OCI-LY7 (cell line): ENCODE data around the gene GTF2A2. TPM values are rescaled to one million over a fixed set of nuclear protein-coding genes. Genes with fewer than 3 reads are reported as not detected.

ENCODE experiments used
- BruUV-seq: library from RNA; stranded (reverse); fragments of 400-500 nt; replicated peaks from 2 replicates; lab custom pipeline; 2021; lab: Mats Ljungman, UMichigan
- CTCF ChIA-PET: fragments of 300-600 bp; sonication (Branson Sonifier 250); formaldehyde crosslinking; loops from one replicate; lab custom pipeline; 2022; ENCODE audit warnings: antibody characterized with exemption; ENCODE audit not compliant: unreplicated experiment; lab: Charles Lee
- POLR2A ChIA-PET: fragments of 300-600 bp; sonication (Branson Sonifier 250); formaldehyde crosslinking; loops from one replicate; lab custom pipeline; 2022; ENCODE audit warnings: antibody characterized with exemption; lab: Charles Lee
- DNase-seq: peaks from one replicate; pipeline ENCODE4 v3.0.0-alpha.2; 2015; ENCODE audit warnings: low spot score
- H2AFZ ChIP-seq: fragments of 200-600 bp; sonication (generic), shearing (Covaris generic); 2 replicates; pipeline ENCODE4 v1.6.1; 2014; ENCODE audit warnings: mild to moderate bottlenecking, antibody characterized with exemption, low read length, moderate library complexity
- H3K27ac ChIP-seq: fragments of 200-600 bp; sonication (generic); 2 replicates; pipeline ENCODE4 v1.5.1; 2014; ENCODE audit warnings: mixed run types, low read depth, mild to moderate bottlenecking, moderate library complexity, low read length, inconsistent platforms; ENCODE audit not compliant: poor library complexity, severe bottlenecking
- H3K36me3 ChIP-seq: fragments of 200-600 bp; sonication (generic); 2 replicates; pipeline ENCODE4 v1.6.1; 2014; ENCODE audit warnings: mild to moderate bottlenecking, antibody characterized with exemption, low read length, moderate library complexity, mixed read lengths; ENCODE audit not compliant: insufficient read depth
- H3K4me1 ChIP-seq: fragments of 200-600 bp; sonication (generic); 2 replicates; pipeline ENCODE4 v1.5.1; 2014; ENCODE audit warnings: mild to moderate bottlenecking, low read length; ENCODE audit not compliant: insufficient read depth, poor library complexity, severe bottlenecking
- H3K4me2 ChIP-seq: fragments of 200-600 bp; sonication (generic); 2 replicates; pipeline ENCODE4 v1.6.1; 2014; ENCODE audit warnings: mild to moderate bottlenecking, low read length
- H3K4me3 ChIP-seq: fragments of 200-600 bp; sonication (generic); 2 replicates; pipeline ENCODE4 v1.5.1; 2014; ENCODE audit warnings: mild to moderate bottlenecking, low read depth, low read length; ENCODE audit not compliant: poor library complexity, severe bottlenecking
- H3K79me2 ChIP-seq: fragments of 200-600 bp; sonication (generic); 2 replicates; pipeline ENCODE4 v1.6.1; 2016; ENCODE audit warnings: low read depth, mild to moderate bottlenecking, low read length, moderate library complexity, mixed read lengths; ENCODE audit not compliant: insufficient read depth
- H3K9me2 ChIP-seq: fragments of 200-600 bp; sonication (generic); 2 replicates; pipeline ENCODE4 v1.6.1; 2016; ENCODE audit warnings: mild to moderate bottlenecking, low read length, mixed read lengths; ENCODE audit not compliant: insufficient read depth
- H3K9me3 ChIP-seq: fragments of 200-600 bp; sonication (generic); 2 replicates; pipeline ENCODE4 v1.6.1; 2014; ENCODE audit warnings: mild to moderate bottlenecking, mixed run types, low read length, mixed read lengths
- H4K20me1 ChIP-seq: fragments of 200-600 bp; sonication (generic); 2 replicates; pipeline ENCODE4 v1.6.1; 2014; ENCODE audit warnings: mild to moderate bottlenecking, antibody characterized with exemption, low read length, moderate library complexity, mixed read lengths; ENCODE audit not compliant: insufficient read depth
- CTCF ChIP-seq: fragments of 200-600 bp; sonication (generic); conservative IDR thresholded peaks from 2 replicates; pipeline ENCODE4 v1.5.1; 2014; ENCODE audit warnings: mild to moderate bottlenecking, antibody characterized with exemption, low read length, moderate library complexity, mixed read lengths
- EZH2phosphoT487 ChIP-seq: fragments of 200-600 bp; sonication (generic); IDR thresholded peaks from 2 replicates; pipeline ENCODE4 v1.6.1; 2018; ENCODE audit warnings: low read depth, borderline replicate concordance, mild to moderate bottlenecking, mixed run types, antibody characterized with exemption, low read length, moderate library complexity, mixed read lengths
- intact Hi-C: fragments of 100-400 bp; cut with micrococcal nuclease; formaldehyde crosslinking; loops from one replicate; pipeline ENCODE4 v1.10.0; 2022; ENCODE audit not compliant: unreplicated experiment
- total RNA-seq, 2 experiments: library from RNA; depleted of rRNA in 1 of 2; stranded (reverse); fragments of >200 nt in 1 of 2; shearing (Covaris generic) in 1 of 2; gene quantifications; 2 replicates each; pipeline ENCODE4 v1.2.3, GENCODE V29; 2014 to 2022

GTF2A2 gene
- total RNA-seq, 2 experiments from 2014 or later: 69.3 to 139 TPM

GRCh38 chr15:59685737-59686297, 28.5 kb upstream of the GTF2A2 start:
- intact Hi-C loops: loop anchor here (5.0 kb wide), 1 partner anchor 279 kb away; no protein-coding TSS in a partner anchor
- peak overlapping the region; percentile 97 for H3K4me3 ChIP-seq
- peaks cover 36% of the 10 kb centered on the region for H4K20me1 ChIP-seq
- TF ChIP-seq EZH2phosphoT487: no peak
- TF ChIP-seq CTCF: no peak
- H3K79me2 ChIP-seq: peaks cover 82% of the 10 kb centered on the region
- no peak for DNase-seq
- no TSS peak for BruUV-seq
- no peak overlapping the region for H2AFZ ChIP-seq
- H3K9me3 ChIP-seq: no peaks in the 10 kb centered on the region; the same call in 1 of the 2 replicates
- peaks cover 61% of the 10 kb centered on the region for H3K36me3 ChIP-seq
- ChIA-PET POLR2A (interaction anchor here (0.6 to 1.4 kb wide), 4 partner anchors 15 to 919 kb away, joined by 3 to 8 read pairs (median 4); partner anchors contain the start of gene GTF2A2), CTCF (no interaction called here)
- no peaks in the 10 kb centered on the region for H3K9me2 ChIP-seq
- peak overlapping the region; percentile 99 for H3K4me2 ChIP-seq
- H3K4me1 ChIP-seq: peaks cover 49% of the 10 kb centered on the region
- peak overlapping the region; percentile 95 for H3K27ac ChIP-seq

DNA sequence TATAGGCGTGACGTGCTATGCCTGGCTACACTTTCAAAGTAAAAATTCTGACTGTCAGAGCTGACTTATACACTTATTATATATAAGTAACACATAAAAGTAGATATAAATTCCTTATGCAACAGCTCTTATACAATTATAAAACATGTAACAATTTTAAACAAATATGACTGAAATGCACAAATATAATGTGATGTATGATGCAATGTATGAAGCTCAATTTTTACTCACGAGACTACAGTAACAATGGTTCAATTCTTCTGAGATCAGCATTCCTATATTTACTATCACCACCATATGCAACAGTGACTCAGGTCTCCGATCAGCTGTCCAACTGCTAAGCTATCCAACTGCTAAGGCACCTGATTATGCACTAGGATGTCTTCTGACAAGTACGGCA, 23.6 kb upstream of the GTF2A2 start:
- BruUV-seq: no TSS peak
- H2AFZ ChIP-seq: no peak overlapping the region
- H3K27ac ChIP-seq: no peak overlapping the region
- DNase-seq: no peak
- CTCF ChIA-PET: no interaction called here
- H3K9me3 ChIP-seq: no peaks in the 10 kb centered on the region; the same call in 1 of the 2 replicates
- TF ChIP-seq EZH2phosphoT487 (no peak), CTCF (no peak)
- H3K9me2 ChIP-seq: no peaks in the 10 kb centered on the region
- intact Hi-C loops: no loop called here
- peaks cover 21% of the 10 kb centered on the region for H4K20me1 ChIP-seq
- POLR2A ChIA-PET: interaction anchor here (0.6 to 1.6 kb wide), 3 partner anchors 8 to 496 kb away, joined by 3 to 8 read pairs (median 4); partner anchors contain the start of gene GTF2A2
- H3K79me2 ChIP-seq: peaks cover 77% of the 10 kb centered on the region
- H3K4me3 ChIP-seq: no peak overlapping the region
- peaks cover 21% of the 10 kb centered on the region for H3K4me1 ChIP-seq
- H3K4me2 ChIP-seq: no peak overlapping the region
- peaks cover 100% of the 10 kb centered on the region for H3K36me3 ChIP-seq

DNA sequence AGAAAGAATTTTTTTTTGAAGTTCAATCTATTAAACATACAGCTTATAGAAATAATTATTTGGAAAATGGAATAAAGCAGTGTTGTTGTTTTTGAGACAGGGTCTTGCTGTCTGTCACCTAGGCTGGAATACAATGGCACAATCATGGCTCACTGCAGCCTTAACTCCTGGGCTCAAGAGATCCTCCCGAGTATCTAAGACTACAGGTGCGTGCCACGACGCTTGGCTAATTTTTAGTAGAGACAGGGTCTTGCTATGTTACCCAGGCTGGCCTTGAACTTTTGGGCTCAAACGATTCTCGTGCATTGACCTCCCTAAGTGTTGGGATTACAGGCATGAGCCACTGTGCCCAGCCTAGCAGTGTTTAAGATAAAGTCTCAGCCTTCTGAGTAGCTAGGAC, 23.0 kb upstream of the GTF2A2 start:
- no peak for DNase-seq
- H3K27ac ChIP-seq: no peak overlapping the region
- H3K36me3 ChIP-seq: peaks cover 100% of the 10 kb centered on the region
- peaks cover 76% of the 10 kb centered on the region for H3K79me2 ChIP-seq
- H3K4me3 ChIP-seq: no peak overlapping the region
- no peak for TF ChIP-seq CTCF
- TF ChIP-seq EZH2phosphoT487: no peak
- H3K4me1 ChIP-seq: peaks cover 15% of the 10 kb centered on the region
- intact Hi-C loops: no loop called here
- BruUV-seq: no TSS peak
- H2AFZ ChIP-seq: no peak overlapping the region
- H3K9me3 ChIP-seq: no peaks in the 10 kb centered on the region; the same call in 1 of the 2 replicates
- no peaks in the 10 kb centered on the region for H3K9me2 ChIP-seq
- H4K20me1 ChIP-seq: peaks cover 16% of the 10 kb centered on the region
- POLR2A ChIA-PET: interaction anchor here (0.7 to 1.6 kb wide), 4 partner anchors 8 to 999 kb away, joined by 3 to 8 read pairs (median 4); partner anchors contain the start of gene GTF2A2
- H3K4me2 ChIP-seq: no peak overlapping the region
- CTCF ChIA-PET: no interaction called here
